Measurements from ENCODE around the gene HK1.
A peak's percentile ranks its signal among the peaks of the same experiment; 100 is the strongest.

Gene HK1

DNA sequence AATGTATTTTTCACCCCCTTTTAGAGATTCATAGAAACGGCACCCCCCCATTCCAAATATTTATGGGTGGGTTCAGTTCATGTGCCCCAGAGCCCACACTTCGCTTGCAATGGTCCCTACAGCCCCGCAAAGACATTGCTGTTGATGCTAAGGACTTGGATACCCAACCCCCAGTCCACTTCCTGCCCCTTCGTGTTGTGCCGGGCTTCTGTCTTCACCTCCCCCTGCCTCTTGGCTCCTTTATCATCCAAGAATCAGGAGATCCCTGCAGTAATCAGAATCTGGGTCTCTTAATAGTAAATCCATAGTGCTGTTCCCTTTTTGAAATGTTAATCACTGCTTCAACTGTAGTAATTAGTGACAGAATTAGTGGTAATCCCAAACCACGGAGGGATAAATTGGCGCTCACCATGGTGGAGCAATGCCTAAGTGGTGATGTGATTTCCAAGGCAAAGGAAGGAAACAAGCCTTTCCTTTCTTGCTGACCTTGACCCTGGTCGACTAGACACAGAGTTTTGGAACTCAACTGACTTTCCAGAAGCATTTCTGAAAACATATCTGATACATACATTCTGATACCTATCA lies 67.7 kb downstream of the HK1 start:
- no peak overlapping the region for H3K4me3 ChIP-seq (ENCODE audit: low read depth, low read length)
- TF ChIP-seq, protein P1, sequence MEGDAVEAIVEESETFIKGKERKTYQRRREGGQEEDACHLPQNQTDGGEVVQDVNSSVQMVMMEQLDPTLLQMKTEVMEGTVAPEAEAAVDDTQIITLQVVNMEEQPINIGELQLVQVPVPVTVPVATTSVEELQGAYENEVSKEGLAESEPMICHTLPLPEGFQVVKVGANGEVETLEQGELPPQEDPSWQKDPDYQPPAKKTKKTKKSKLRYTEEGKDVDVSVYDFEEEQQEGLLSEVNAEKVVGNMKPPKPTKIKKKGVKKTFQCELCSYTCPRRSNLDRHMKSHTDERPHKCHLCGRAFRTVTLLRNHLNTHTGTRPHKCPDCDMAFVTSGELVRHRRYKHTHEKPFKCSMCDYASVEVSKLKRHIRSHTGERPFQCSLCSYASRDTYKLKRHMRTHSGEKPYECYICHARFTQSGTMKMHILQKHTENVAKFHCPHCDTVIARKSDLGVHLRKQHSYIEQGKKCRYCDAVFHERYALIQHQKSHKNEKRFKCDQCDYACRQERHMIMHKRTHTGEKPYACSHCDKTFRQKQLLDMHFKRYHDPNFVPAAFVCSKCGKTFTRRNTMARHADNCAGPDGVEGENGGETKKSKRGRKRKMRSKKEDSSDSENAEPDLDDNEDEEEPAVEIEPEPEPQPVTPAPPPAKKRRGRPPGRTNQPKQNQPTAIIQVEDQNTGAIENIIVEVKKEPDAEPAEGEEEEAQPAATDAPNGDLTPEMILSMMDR (IDR thresholded peaks at IDR 0.05; ENCODE audit: insufficient read depth, low read depth, low read length, missing control alignments), result no peak
- no peak for DNase-seq (ENCODE audit: low read depth)

DNA sequence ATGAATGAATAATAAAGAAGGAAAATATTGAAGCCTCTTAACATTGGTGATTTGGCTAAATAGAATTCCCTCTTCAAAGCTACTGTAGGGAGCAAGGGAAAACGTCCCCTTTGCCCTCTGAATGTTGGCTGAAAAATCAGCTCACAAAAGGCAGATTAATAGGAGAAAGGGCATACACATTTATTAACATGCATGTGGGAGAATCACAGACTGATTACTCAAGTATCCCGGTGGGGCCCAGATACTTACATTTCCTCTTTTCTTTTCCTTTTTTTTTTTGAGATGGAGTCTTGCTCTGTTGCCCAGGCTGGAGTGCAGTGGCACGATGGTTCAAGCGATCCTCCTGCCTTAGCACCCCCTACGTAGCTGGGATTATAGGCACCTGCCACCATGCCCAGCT lies 68.5 kb downstream of the HK1 start:
- TF ChIP-seq, protein P1 (IDR thresholded peaks at IDR 0.05; ENCODE audit: insufficient read depth, low read depth, low read length, missing control alignments), result no peak
- H3K4me3 ChIP-seq (ENCODE audit: low read depth, low read length), result no peak overlapping the region
- no peak for DNase-seq (ENCODE audit: low read depth)

DNA sequence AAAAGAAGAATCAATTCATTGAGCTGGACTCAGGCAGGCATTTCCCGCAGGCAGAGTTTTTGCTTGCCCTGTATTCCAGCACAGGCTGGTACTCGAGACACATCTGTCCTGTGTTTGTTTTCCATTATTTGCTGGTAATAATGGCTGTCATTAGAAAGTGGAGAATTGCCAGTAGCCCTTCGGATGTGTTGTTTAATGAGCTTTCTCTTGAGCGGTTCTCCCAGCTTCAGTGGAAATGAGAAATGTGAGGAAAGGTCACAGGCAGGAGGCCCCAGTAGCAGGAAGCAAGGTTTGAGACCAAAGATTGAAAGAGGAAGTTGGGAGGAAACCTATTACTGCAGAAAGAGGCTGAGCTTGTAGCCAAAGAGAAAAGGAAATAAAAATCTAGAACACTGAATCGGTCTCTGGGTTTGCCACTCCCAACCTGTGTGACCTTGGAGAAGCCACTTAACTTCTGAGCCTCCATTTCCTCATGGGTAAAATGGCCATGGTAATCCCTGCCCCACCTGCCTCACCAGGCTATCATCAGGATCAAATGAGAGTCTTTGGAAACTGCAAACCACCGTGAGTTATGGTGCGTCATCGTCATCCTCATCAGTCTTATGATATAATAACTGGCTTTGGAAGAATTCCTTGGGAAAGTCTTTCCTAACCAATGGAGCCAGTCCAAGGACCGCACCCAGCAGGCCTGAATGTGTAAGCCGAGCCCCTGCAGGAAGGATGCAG lies 70.7 kb downstream of the HK1 start:
- TF ChIP-seq, protein P1 (IDR thresholded peaks at IDR 0.05; ENCODE audit: insufficient read depth, low read depth, low read length, missing control alignments), result no peak
- DNase-seq (ENCODE audit: low read depth), result peak; percentile 22
- H3K4me3 ChIP-seq (ENCODE audit: low read depth, low read length), result no peak overlapping the region

DNA sequence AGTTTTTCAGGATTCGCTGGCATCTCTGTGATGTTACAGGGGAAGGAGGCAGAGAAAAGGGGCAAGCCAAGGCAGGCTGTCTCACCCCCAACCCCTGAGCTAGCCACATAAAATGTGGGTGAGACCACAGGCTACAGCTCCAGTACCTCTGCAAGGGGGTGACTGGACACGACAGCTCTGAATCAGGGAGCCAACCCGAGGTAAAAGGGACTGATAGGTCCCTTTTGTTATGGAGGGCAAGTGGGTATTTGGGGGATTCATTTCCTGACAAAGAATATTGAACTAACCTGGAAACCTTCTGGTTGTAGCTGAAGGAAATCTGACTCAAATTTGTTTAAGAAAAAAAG lies 71.2 kb downstream of the HK1 start:
- TF ChIP-seq, protein P1 (IDR thresholded peaks at IDR 0.05; ENCODE audit: insufficient read depth, low read depth, low read length, missing control alignments), result no peak
- DNase-seq (ENCODE audit: low read depth), result no peak
- no peak overlapping the region for H3K4me3 ChIP-seq (ENCODE audit: low read depth, low read length)

DNA sequence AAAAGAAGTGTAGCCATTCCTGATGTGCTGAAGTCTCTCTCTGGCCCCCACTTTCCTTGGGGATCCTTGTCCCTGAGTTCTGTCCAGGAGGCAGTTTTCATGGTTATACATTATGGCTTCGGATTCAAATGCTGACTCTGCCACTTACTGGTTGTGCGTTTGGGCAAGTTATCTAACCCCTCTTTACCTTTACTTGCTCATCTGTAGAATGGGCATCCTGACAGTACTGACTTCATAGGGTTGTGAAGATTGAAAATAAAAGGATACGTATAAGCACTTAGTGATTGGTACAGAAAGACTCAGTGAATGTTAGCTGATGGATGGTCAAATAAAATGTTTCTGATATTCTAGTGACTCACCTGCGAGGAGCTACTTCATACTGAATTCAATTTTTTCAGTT lies 73.3 kb downstream of the HK1 start:
- no peak overlapping the region for H3K4me3 ChIP-seq (ENCODE audit: low read depth, low read length)
- TF ChIP-seq, protein P1 (IDR thresholded peaks at IDR 0.05; ENCODE audit: insufficient read depth, low read depth, low read length, missing control alignments), result no peak
- DNase-seq (ENCODE audit: low read depth), result no peak

DNA sequence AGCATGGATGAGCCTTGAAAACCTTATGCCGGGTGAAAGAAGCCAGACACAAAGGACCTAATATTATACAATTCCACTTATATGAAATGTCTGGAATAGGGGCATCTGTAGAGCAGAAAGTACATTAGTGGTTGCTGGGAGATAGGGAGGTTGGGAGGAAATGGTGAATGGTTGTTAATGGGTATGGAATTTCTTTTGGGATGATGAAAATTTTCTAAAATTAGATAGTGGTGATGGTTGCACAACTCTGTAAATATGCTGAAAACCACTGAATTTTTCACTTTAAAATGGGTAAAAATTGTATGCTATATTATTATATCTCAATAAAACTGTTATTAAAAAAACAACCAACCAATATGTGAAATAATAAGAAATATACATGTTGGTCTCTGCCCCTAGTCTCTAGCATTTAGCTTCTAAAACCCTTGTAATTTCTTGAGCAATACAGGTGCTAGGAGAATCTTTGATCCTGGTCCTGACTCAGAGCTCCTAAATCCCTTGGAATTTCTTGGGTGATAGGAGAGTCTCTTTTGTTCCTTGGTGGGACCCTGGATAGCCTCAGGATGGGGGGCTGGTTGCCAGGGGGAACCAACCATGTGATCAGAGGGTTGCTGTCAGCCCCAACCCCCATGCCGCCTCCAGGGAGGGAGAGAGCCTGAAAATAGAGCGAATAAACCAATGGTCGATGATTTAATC lies 74.4 kb downstream of the HK1 start:
- TF ChIP-seq, protein P1 (IDR thresholded peaks at IDR 0.05; ENCODE audit: insufficient read depth, low read depth, low read length, missing control alignments), result no peak
- H3K4me3 ChIP-seq (ENCODE audit: low read depth, low read length), result no peak overlapping the region
- no peak for DNase-seq (ENCODE audit: low read depth)

Measured in GM12865 (cell line).